ENCODE measurements around the gene WNT9A. TPM values are rescaled to one million over a fixed set of nuclear protein-coding genes. Genes with fewer than 3 reads are reported as not detected.

WNT9A gene
- total and polyA plus RNA-seq, 7 donors = 7.6 to 49.7 (median 22.0) TPM

DNA sequence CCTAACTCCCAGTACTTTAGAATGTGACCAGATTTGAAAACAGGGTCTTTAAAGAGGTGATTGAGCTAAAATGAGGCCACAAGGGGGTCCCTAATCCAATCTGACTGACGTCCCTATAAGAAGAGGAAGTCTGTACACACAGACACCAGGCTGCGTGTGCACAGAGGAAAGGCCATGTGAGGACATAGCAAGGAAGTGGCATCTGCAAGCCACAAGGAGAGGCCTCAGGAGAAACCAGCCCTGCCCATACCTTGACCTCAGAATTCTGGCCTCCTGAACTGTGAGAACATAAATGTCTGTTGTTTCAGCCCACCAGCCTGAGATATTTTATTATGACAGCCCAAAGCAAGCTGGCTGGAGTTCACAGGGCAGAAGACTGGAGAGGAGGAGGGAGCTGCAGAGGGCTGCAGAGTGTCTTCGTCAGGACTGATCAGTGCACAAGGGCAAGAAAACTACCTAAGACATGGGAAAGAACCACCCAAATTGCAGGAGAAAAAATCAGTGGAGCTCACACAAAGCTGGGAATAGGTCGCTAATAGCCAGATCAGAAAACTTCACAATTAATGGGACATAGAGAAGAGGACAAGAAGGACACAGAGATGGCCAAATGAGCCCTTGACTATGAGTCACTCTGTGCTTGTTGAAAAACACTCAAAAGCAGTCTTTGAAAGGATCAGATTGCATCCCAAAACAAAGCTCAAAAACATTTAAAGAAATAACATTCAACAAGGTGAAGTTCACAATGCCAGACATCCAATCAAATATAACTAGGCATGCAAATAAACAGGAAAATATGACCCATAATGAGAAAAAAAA lies 14.1 kb upstream of the WNT9A start:
- H3K27me3 ChIP-seq (ENCODE audit: insufficient read depth in 3 of 3, low read length in 2 of 3) = peaks cover 0 to 2% (median 0%) of the 10 kb centered on the region in 3 donors
- no peak overlapping the region for H3K4me3 ChIP-seq
- H3K9me3 ChIP-seq = no peaks in the 10 kb centered on the region
- intact Hi-C loops (cut with DNase I) = no loop called here
- WGBS, 3 donors = 53 to 65% (median 59%) methylated on average over 4 of the region's 4 CpGs
- no peaks in the 10 kb centered on the region for H3K36me3 ChIP-seq (ENCODE audit: insufficient read depth in 1 of 2, low read depth in 1 of 2)
- DNase-seq = no peak
- TF ChIP-seq, protein P1, sequence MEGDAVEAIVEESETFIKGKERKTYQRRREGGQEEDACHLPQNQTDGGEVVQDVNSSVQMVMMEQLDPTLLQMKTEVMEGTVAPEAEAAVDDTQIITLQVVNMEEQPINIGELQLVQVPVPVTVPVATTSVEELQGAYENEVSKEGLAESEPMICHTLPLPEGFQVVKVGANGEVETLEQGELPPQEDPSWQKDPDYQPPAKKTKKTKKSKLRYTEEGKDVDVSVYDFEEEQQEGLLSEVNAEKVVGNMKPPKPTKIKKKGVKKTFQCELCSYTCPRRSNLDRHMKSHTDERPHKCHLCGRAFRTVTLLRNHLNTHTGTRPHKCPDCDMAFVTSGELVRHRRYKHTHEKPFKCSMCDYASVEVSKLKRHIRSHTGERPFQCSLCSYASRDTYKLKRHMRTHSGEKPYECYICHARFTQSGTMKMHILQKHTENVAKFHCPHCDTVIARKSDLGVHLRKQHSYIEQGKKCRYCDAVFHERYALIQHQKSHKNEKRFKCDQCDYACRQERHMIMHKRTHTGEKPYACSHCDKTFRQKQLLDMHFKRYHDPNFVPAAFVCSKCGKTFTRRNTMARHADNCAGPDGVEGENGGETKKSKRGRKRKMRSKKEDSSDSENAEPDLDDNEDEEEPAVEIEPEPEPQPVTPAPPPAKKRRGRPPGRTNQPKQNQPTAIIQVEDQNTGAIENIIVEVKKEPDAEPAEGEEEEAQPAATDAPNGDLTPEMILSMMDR (IDR thresholded peaks at IDR 0.05) = no peak
- H3K4me1 ChIP-seq = no peaks in the 10 kb centered on the region
- no peak overlapping the region for H3K27ac ChIP-seq
- ATAC-seq = no peak

DNA sequence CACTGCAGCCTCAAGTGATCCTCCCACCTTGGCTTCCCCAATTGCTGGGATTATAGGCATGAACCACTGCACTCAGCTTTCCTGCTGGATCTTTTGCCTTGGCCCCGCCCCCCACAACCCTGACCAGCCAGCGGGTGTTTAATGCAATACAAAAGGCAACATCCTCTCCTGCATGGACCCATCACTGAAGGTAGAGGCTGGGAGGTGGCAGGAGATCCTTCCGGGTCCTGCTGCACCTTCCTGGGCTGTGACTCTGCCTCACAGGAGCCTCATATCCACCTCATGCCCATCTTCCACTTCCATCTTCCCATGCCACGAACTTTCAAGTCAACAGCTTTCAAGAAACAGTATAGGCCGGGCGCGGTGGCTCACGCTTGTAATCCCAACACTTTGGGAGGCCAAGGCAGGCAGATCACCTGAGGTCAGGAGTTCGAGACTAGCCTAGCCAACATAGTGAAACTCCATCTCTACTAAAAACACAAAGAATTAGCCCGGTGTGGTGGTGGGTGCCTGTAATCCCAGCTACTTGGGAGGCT lies 11.7 kb upstream of the WNT9A start:
- peak in 1 of 2 donors; percentile 17 for DNase-seq

DNA sequence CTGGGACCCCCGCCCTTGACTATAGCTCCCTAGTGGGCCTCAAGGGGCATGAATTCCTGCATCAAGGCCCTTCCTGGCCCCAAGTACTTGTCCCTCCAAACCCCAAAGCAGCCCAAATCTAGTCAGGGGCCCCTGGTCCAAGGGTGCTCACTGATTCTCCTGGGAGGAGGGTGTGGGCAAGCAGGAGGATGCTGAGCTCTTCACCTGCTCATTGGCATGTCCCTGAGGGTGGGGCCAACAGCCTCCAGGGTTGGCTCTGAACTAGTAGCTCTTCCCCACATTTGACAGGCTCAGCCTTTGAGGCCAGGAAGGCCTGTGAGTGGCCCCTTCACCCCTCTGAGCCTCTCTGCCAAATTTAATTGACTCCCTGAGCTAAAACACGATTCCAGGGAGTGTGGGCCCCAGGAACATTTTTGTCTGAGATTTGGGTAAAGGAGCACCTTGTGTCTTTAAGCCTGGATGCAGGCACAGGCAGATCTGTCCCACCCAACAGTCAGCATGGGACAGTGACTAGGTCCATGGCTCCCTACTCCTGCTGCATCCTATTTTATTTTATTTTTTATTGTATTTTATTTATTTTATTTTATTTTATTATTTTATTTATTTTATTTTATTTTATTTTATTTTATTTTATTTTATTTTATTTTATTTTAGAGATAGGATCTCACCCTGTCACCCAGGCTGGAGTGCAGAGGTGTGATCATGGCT lies 11.0 kb upstream of the WNT9A start:
- 66 to 75% (median 67%) methylated on average over 2 of the region's 2 CpGs for WGBS, 3 donors
- ATAC-seq (no peak), DNase-seq (peak in 1 of 2 donors; percentile 35)
- no peak overlapping the region for H3K4me3 ChIP-seq
- TF ChIP-seq, protein P1 (IDR thresholded peaks at IDR 0.05) = no peak
- H3K27ac ChIP-seq = no peak overlapping the region
- H3K36me3 ChIP-seq (ENCODE audit: insufficient read depth in 1 of 2, low read depth in 1 of 2) = no peaks in the 10 kb centered on the region
- H3K9me3 ChIP-seq = no peaks in the 10 kb centered on the region
- intact Hi-C loops (cut with DNase I) = no loop called here
- H3K4me1 ChIP-seq = no peaks in the 10 kb centered on the region
- H3K27me3 ChIP-seq (ENCODE audit: insufficient read depth in 3 of 3, low read length in 2 of 3) = peaks cover 0 to 5% (median 4%) of the 10 kb centered on the region in 3 donors

More for the DNA sequence above, 11.7 kb upstream of the WNT9A start:
- H3K4me1 ChIP-seq = no peaks in the 10 kb centered on the region
- no peaks in the 10 kb centered on the region for H3K36me3 ChIP-seq (ENCODE audit: insufficient read depth in 1 of 2, low read depth in 1 of 2)
- H3K27ac ChIP-seq = no peak overlapping the region
- no peak for ATAC-seq
- H3K4me3 ChIP-seq = no peak overlapping the region
- TF ChIP-seq, protein P1 (IDR thresholded peaks at IDR 0.05) = no peak
- no peaks in the 10 kb centered on the region for H3K9me3 ChIP-seq
- 92 to 97% (median 94%) methylated on average over 10 of the region's 10 CpGs for WGBS, 3 donors
- intact Hi-C loops (cut with DNase I) = no loop called here
- H3K27me3 ChIP-seq (ENCODE audit: insufficient read depth in 3 of 3, low read length in 2 of 3) = peaks cover 0 to 5% (median 2%) of the 10 kb centered on the region in 3 donors

DNA sequence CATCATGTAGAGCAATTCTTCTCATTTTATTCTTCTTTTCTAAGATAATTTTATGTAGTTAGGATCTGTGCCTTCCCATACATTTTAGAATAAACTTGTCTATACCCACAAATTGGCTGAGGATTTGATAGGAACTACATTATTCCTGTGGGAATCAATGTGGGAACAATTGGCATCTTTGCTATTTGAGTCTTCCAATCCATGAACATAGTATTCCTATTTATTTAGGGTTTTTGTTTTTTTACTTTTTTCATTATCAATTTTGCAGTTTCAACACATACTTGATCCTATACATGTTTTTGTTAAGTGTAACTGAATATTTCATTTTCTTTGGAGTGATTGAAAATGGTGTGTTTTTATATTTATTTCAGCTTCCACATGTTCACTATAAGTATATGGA lies 8.1 kb upstream of the WNT9A start:
- no peaks in the 10 kb centered on the region for H3K4me1 ChIP-seq
- intact Hi-C loops (cut with DNase I) = loop anchor here in 1 of 2 donors (2.0 kb wide), 1 partner anchor 193 kb away; no protein-coding TSS in a partner anchor
- no peak overlapping the region for H3K27ac ChIP-seq
- ATAC-seq (no peak), DNase-seq (no peak)
- H3K27me3 ChIP-seq (ENCODE audit: insufficient read depth in 3 of 3, low read length in 2 of 3) = peaks cover 0 to 5% (median 4%) of the 10 kb centered on the region in 3 donors
- TF ChIP-seq, protein P1 (IDR thresholded peaks at IDR 0.05) = no peak
- H3K4me3 ChIP-seq = no peak overlapping the region
- H3K9me3 ChIP-seq = no peaks in the 10 kb centered on the region
- H3K36me3 ChIP-seq (ENCODE audit: insufficient read depth in 1 of 2, low read depth in 1 of 2) = no peaks in the 10 kb centered on the region

All from psoas muscle (tissue), 8 donors.